HFF-Myc (cell line): ENCODE data around the gene RAB36.

Experiments used
- DNase-seq: peaks from one replicate; pipeline ENCODE4 v3.0.0-alpha.2; 2011; ENCODE audit warnings: low read depth; ENCODE audit errors: extremely low read depth
- H3K4me3 ChIP-seq: replicated peaks from 2 replicates; pipeline ENCODE4 v1.5.1; 2011; ENCODE audit warnings: low read depth, mild to moderate bottlenecking, control low read depth, low read length
- CTCF ChIP-seq: IDR thresholded peaks from 2 replicates; pipeline ENCODE4 v1.5.1; 2012; ENCODE audit warnings: mild to moderate bottlenecking, low read depth, low read length, control low read depth; ENCODE audit errors: missing control alignments

RAB36 gene

GRCh38 chr22:23100124-23100801 is 45.0 kb upstream of the RAB36 start:
- no peak overlapping the region for H3K4me3 ChIP-seq
- no peak for TF ChIP-seq CTCF
- DNase-seq: no peak

GRCh38 chr22:23101524-23101923 is 43.8 kb upstream of the RAB36 start:
- no peak overlapping the region for H3K4me3 ChIP-seq
- no peak for TF ChIP-seq CTCF
- DNase-seq: no peak

GRCh38 chr22:23102002-23102655 is 43.1 kb upstream of the RAB36 start:
- no peak overlapping the region for H3K4me3 ChIP-seq
- TF ChIP-seq CTCF: no peak
- DNase-seq: no peak

- DNase-seq: no peak
- H3K4me3 ChIP-seq: no peak overlapping the region
- no peak for TF ChIP-seq CTCF
These were observed 42.5 kb upstream of the RAB36 start for GRCh38 chr22:23102776-23103175.

- no peak for TF ChIP-seq CTCF
- no peak overlapping the region for H3K4me3 ChIP-seq
- DNase-seq: no peak
These were observed 41.9 kb upstream of the RAB36 start for GRCh38 chr22:23103199-23103954.

- TF ChIP-seq CTCF: no peak
- DNase-seq: no peak
- H3K4me3 ChIP-seq: no peak overlapping the region
These were observed 40.9 kb upstream of the RAB36 start for GRCh38 chr22:23104187-23104971.
